ENCODE results near the gene LCN10. TPM values are rescaled to one million over a fixed set of nuclear protein-coding genes. Genes with fewer than 3 reads are reported as not detected.

LCN10 gene
- total and polyA plus RNA-seq, 2 experiments from 2014 or later, result not detected

- Histone ChIP-seq H3K27ac (0 out of 2 replicates have a peak overlapping the region, but pooled peaks have one; percentile 20), H3K9me2 (ENCODE audit: insufficient read depth) (no peaks in the 10 kb centered on the region), H2AFZ (peak overlapping the region; percentile 71), H3K4me2 (ENCODE audit: unreplicated experiment) (peak overlapping the region; percentile 98), H3K36me3 (ENCODE audit: low read depth) (peaks cover 10% of the 10 kb centered on the region; the same call in 1 of the 2 replicates), H3F3A (ENCODE audit: insufficient read depth) (peaks cover 30% of the 10 kb centered on the region), H3K4me3 (peak overlapping the region; percentile 84), H3K9me3 (ENCODE audit: low read depth) (no peaks in the 10 kb centered on the region), H3K79me2 (ENCODE audit: insufficient read depth) (peaks cover 59% of the 10 kb centered on the region), H3K9ac (peak overlapping the region; percentile 94), H3K27me3 (replicated peaks; ENCODE audit: insufficient read depth) (no peaks in the 10 kb centered on the region), H3K4me1 (ENCODE audit: insufficient read depth) (peaks cover 20% of the 10 kb centered on the region), H4K20me1 (ENCODE audit: insufficient read depth) (peaks cover 17% of the 10 kb centered on the region; the same call in 1 of the 2 replicates)
- TF ChIP-seq EZH2phosphoT487 (IDR thresholded peaks at IDR 0.05; ENCODE audit: insufficient read depth, low read depth) (no peak), EZH2 (IDR thresholded peaks at IDR 0.05; ENCODE audit: insufficient read depth, poor library complexity, severe bottlenecking) (no peak)
- peak; percentile 59 for DNase-seq
- in situ Hi-C loops (cut with MboI), result no loop called here
- WGBS, 2 experiments (ENCODE audit: low coverage in 1 of 2, low lambda C conversion rate in 2 of 2, missing lambda C conversion rate in 2 of 2), result 32 to 34% methylated on average over 7 of the region's 7 CpGs
Observed at GRCh38 chr9:136729144-136729543, 13.6 kb downstream of the LCN10 start.

DNA sequence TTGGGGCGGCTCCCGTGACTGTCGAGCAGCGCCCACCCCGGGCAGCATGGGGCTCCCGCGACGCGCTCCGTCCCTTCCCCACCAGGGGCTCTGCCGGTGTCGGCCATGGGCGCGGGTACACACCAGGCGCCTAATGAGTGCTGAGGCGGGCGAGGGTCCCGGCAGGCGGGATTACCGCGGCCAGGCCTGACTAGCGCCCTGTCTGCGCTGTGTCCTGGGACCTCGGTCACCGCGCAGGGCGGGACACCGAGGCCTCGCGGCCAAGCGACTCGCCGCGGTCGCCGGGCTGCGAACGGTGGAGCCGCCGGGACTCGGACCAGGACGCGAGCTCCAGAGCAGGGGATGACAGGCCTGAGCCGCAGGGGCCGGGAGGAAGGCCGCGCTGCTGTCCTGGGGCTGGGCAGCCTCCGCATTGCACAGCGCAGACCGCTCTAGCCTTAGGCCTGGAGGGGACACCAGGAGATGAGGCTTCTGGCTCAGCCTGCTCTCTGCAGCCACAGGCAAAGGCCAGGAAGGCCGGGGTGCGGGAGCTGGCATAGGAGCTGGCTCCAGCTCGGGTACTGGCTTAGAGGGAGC lies 14.1 kb downstream of the LCN10 start:
- peaks cover 17% of the 10 kb centered on the region; the same call in 1 of the 2 replicates for H4K20me1 ChIP-seq (ENCODE audit: insufficient read depth)
- H3K9me2 ChIP-seq (ENCODE audit: insufficient read depth), result no peaks in the 10 kb centered on the region
- H3K79me2 ChIP-seq (ENCODE audit: insufficient read depth), result peaks cover 59% of the 10 kb centered on the region
- H3K4me3 ChIP-seq, result peak overlapping the region; percentile 84
- no peak for TF ChIP-seq EZH2 (IDR thresholded peaks at IDR 0.05; ENCODE audit: insufficient read depth, poor library complexity, severe bottlenecking)
- no peak for TF ChIP-seq EZH2phosphoT487 (IDR thresholded peaks at IDR 0.05; ENCODE audit: insufficient read depth, low read depth)
- peak; percentile 76 for DNase-seq
- H3K9me3 ChIP-seq (ENCODE audit: low read depth), result no peaks in the 10 kb centered on the region
- WGBS, 2 experiments (ENCODE audit: low coverage in 1 of 2, low lambda C conversion rate in 2 of 2, missing lambda C conversion rate in 2 of 2), result 2% methylated on average over 36 to 43 of the region's 53 CpGs
- peak overlapping the region; percentile 20 for H3K27ac ChIP-seq
- H3F3A ChIP-seq (ENCODE audit: insufficient read depth), result peaks cover 35% of the 10 kb centered on the region
- in situ Hi-C loops (cut with MboI), result no loop called here
- peak overlapping the region; percentile 98 for H3K4me2 ChIP-seq (ENCODE audit: unreplicated experiment)
- H2AFZ ChIP-seq, result peak overlapping the region; percentile 71
- H3K36me3 ChIP-seq (ENCODE audit: low read depth), result peaks cover 15% of the 10 kb centered on the region; the same call in 1 of the 2 replicates
- peak overlapping the region; percentile 94 for H3K9ac ChIP-seq
- no peaks in the 10 kb centered on the region for H3K27me3 ChIP-seq (replicated peaks; ENCODE audit: insufficient read depth)
- H3K4me1 ChIP-seq (ENCODE audit: insufficient read depth), result peaks cover 20% of the 10 kb centered on the region

DNA sequence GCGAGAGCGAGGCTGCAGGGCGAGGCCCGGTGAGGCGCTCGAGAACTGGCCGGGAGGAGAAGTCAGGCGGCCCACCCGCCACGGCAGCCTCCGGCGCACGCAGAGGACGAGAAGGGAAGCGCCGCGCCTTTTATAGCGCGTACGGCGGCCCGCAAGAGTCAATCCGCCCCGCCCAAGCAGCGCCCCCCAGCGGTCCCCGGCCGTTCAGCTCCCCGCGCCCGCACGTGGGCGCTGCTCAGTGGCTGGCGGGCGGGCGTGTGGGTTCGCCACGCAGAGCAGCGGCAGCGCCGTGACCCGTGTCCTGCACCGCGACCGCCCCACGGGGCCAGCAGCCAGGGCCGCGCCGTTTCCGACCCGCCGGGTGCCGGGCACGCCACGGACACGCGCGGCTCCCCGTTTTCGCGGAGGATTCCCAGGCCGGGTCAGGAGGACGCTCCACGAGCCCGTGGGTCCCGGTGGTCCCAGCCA lies 14.6 kb downstream of the LCN10 start:
- H3K27me3 ChIP-seq (replicated peaks; ENCODE audit: insufficient read depth), result no peaks in the 10 kb centered on the region
- TF ChIP-seq EZH2 (IDR thresholded peaks at IDR 0.05; ENCODE audit: insufficient read depth, poor library complexity, severe bottlenecking) (no peak), EZH2phosphoT487 (IDR thresholded peaks at IDR 0.05; ENCODE audit: insufficient read depth, low read depth) (no peak)
- H3K27ac ChIP-seq, result peak overlapping the region; percentile 48
- peaks cover 20% of the 10 kb centered on the region for H3K4me1 ChIP-seq (ENCODE audit: insufficient read depth)
- peak; percentile 91 for DNase-seq
- no peaks in the 10 kb centered on the region for H3K9me2 ChIP-seq (ENCODE audit: insufficient read depth)
- H4K20me1 ChIP-seq (ENCODE audit: insufficient read depth), result peaks cover 17% of the 10 kb centered on the region; the same call in 1 of the 2 replicates
- H3F3A ChIP-seq (ENCODE audit: insufficient read depth), result peaks cover 38% of the 10 kb centered on the region
- 1 to 2% methylated on average over 23 to 51 of the region's 66 CpGs for WGBS, 2 experiments (ENCODE audit: low coverage in 1 of 2, low lambda C conversion rate in 2 of 2, missing lambda C conversion rate in 2 of 2)
- peaks cover 15% of the 10 kb centered on the region; the same call in 1 of the 2 replicates for H3K36me3 ChIP-seq (ENCODE audit: low read depth)
- peak overlapping the region; percentile 94 for H3K9ac ChIP-seq
- H2AFZ ChIP-seq, result peak overlapping the region; percentile 71
- H3K4me3 ChIP-seq, result peak overlapping the region; percentile 84
- H3K79me2 ChIP-seq (ENCODE audit: insufficient read depth), result peaks cover 59% of the 10 kb centered on the region
- H3K4me2 ChIP-seq (ENCODE audit: unreplicated experiment), result peak overlapping the region; percentile 98
- in situ Hi-C loops (cut with MboI), result no loop called here
- no peaks in the 10 kb centered on the region for H3K9me3 ChIP-seq (ENCODE audit: low read depth)

- peaks cover 21% of the 10 kb centered on the region for H3K4me1 ChIP-seq (ENCODE audit: insufficient read depth)
- H3K27me3 ChIP-seq (replicated peaks; ENCODE audit: insufficient read depth), result no peaks in the 10 kb centered on the region
- peak overlapping the region; percentile 40 for H3K27ac ChIP-seq
- H3K9me2 ChIP-seq (ENCODE audit: insufficient read depth), result no peaks in the 10 kb centered on the region
- peak; percentile 59 for DNase-seq
- no peaks in the 10 kb centered on the region for H3K9me3 ChIP-seq (ENCODE audit: low read depth)
- no peak overlapping the region for H2AFZ ChIP-seq
- H3K36me3 ChIP-seq (ENCODE audit: low read depth), result peaks cover 15% of the 10 kb centered on the region; the same call in 1 of the 2 replicates
- H3F3A ChIP-seq (ENCODE audit: insufficient read depth), result peaks cover 41% of the 10 kb centered on the region
- 14 to 15% methylated on average over 18 of the region's 18 CpGs for whole genome bisulfite sequencing, 2 experiments (ENCODE audit: low coverage in 1 of 2, low lambda C conversion rate in 2 of 2, missing lambda C conversion rate in 2 of 2)
- H4K20me1 ChIP-seq (ENCODE audit: insufficient read depth), result peaks cover 17% of the 10 kb centered on the region; the same call in 1 of the 2 replicates
- peak overlapping the region; percentile 84 for H3K4me3 ChIP-seq
- in situ Hi-C loops (cut with MboI), result no loop called here
- H3K4me2 ChIP-seq (ENCODE audit: unreplicated experiment), result peak overlapping the region; percentile 92
- peaks cover 55% of the 10 kb centered on the region for H3K79me2 ChIP-seq (ENCODE audit: insufficient read depth)
- no peak for TF ChIP-seq EZH2phosphoT487 (IDR thresholded peaks at IDR 0.05; ENCODE audit: insufficient read depth, low read depth)
- TF ChIP-seq EZH2 (IDR thresholded peaks at IDR 0.05; ENCODE audit: insufficient read depth, poor library complexity, severe bottlenecking), result no peak
- H3K9ac ChIP-seq, result peak overlapping the region; percentile 94
Observed at GRCh38 chr9:136726631-136727191, 16.0 kb downstream of the LCN10 start.
